Erythroblast (primary cell): ENCODE results near the gene CLEC1B.
"Not testable (repeated sequence)": the region's sequence is repeated elsewhere in the genome, so short reads cannot be mapped to it uniquely, and the experiment has no call there.

Source experiments
- DNase-seq, 2 experiments: peaks; one replicate each; lab custom pipeline; 2025; lab: John Stamatoyannopoulos, UW
- GATA1 ChIP-seq: IDR thresholded peaks from 2 replicates; pipeline ENCODE4 v1.6.1; 2011; ENCODE audit warnings: low read depth, mild to moderate bottlenecking, control low read depth, low read length, moderate library complexity
- POLR2A ChIP-seq: IDR thresholded peaks from 2 replicates; pipeline ENCODE4 v1.6.1; 2011; ENCODE audit warnings: mild to moderate bottlenecking, low read length

Gene CLEC1B

GRCh38 chr12:10012630-10013330 is 13.9 kb upstream of the CLEC1B start:
- DNase-seq = no peak
- TF ChIP-seq POLR2A (no peak), GATA1 (no peak)

GRCh38 chr12:10001171-10001776 is 2.4 kb upstream of the CLEC1B start:
- TF ChIP-seq GATA1 = no peak
- TF ChIP-seq POLR2A = no peak
- peak in 1 of 2 experiments; percentile 5 for DNase-seq

GRCh38 chr12:9992296-9992695 is 6.6 kb downstream of the CLEC1B start:
- DNase-seq = no peak
- TF ChIP-seq GATA1 (no peak), POLR2A (no peak)

- DNase-seq = no peak
Measured at GRCh38 chr12:9991876-9992275, 7.0 kb downstream of the CLEC1B start.

DNA sequence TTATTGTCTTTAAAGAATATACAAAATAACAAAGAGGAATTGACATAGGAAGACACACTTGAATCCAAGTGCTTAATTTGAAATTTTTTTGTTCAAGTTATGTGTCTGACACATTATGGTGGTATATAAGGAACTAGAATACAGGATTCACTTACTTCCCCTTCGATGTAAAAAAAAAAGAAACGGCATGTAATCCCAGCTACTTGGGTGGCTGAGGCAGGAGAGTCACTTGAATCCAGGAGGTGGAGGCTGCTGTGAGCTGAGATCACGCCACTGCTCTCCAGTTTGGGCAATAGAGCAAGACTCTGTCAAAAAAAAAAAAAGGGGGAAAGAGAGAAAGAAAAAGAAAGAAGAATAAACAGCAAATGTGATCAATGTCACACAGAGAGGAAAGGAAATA is 18.8 kb downstream of the CLEC1B start:
- no peak for DNase-seq
- TF ChIP-seq GATA1 (no peak), POLR2A (no peak)

More at GRCh38 chr12:9991876-9992275, 7.0 kb downstream of the CLEC1B start:
- TF ChIP-seq POLR2A = no peak
- no peak for TF ChIP-seq GATA1

- TF ChIP-seq GATA1 = no peak
- no peak for TF ChIP-seq POLR2A
- DNase-seq = no peak
Measured at GRCh38 chr12:9977916-9978315, 21.0 kb downstream of the CLEC1B start.

GRCh38 chr12:9976626-9977025 is 22.3 kb downstream of the CLEC1B start:
- DNase-seq = not testable (repeated sequence)

GRCh38 chr12:9975614-9976013 is 23.3 kb downstream of the CLEC1B start:
- TF ChIP-seq POLR2A (no peak), GATA1 (no peak)
- no peak for DNase-seq

- DNase-seq = not testable (repeated sequence)
Measured at GRCh38 chr12:9974731-9975130, 24.2 kb downstream of the CLEC1B start.

GRCh38 chr12:9973949-9974348 is 25.0 kb downstream of the CLEC1B start:
- no peak for TF ChIP-seq POLR2A
- TF ChIP-seq GATA1 = no peak
- DNase-seq = no peak

DNA sequence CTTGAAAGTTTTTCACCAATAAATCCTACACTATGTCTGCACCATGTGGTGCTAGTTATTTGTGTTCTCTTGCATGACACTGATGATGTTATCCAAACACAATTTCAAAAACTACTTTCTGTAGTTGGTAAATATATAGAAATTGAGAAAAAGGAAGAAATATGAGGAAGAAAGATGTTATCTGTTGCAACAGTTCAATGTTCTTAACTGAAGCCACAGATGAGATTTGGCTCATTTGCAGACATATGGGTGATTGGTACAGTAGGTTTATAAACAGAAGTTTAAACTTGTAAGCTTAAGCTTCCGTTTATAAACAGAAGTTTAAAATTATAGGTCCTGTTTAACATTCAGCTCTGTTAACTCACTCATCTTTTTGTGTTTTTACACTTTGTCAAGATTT is 27.7 kb downstream of the CLEC1B start, which contains the start of gene CLEC12A:
CLEC12A (plus strand) TSS at position 229 of the 400 bp plus-strand sequence. CDS start 188 bp downstream, outside the sequence.
- no peak for DNase-seq
- TF ChIP-seq GATA1 (no peak), POLR2A (no peak)

DNA sequence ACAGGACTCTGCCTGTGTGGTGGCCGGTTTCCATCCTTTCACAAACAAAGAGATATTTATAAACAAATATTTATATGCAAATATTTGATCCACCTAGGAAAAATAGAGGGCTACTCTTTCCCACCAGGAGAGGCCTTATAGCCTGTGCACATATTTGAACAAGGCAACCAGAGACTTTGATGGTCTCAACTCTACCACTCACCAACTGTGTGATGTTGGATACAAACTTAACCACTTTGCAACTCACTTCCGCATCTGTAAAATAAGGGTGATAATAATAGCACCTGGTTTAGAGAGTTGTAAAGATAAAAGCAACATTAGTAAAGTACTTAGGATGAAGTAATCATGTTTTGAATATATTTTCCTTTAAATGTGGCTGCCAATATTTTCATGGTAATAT is 29.2 kb downstream of the CLEC1B start:
- DNase-seq = no peak
- TF ChIP-seq POLR2A (no peak), GATA1 (no peak)

- TF ChIP-seq GATA1 (no peak), POLR2A (no peak)
- no peak for DNase-seq
Measured at GRCh38 chr12:9961901-9962300, 37.0 kb downstream of the CLEC1B start.

GRCh38 chr12:9961106-9961505 is 37.8 kb downstream of the CLEC1B start:
- no peak for DNase-seq
- TF ChIP-seq GATA1 = no peak
- no peak for TF ChIP-seq POLR2A

DNA sequence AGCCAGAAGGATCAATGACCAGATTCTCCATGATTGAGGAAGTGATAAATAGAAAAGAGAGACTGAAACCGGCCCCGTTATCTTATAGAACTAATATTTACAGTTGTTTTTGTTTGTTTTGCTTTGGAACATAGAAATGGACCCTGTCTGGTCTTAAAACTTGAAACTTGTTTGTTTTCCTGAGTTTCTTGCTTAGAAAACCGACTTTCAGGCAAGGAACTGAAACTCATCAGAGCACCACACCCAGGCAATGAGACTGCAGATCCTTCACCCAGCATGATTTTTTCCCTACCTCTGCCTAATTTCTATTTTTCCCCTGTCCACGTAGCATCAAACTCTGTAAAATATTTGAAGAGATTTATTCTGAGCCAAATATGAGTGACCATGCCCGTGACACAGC is 38.3 kb downstream of the CLEC1B start:
- TF ChIP-seq POLR2A = no peak
- TF ChIP-seq GATA1 = no peak
- DNase-seq = no peak
